Purkinje cell (primary cell): ENCODE data around the gene THG1L. TPM values are rescaled to one million over a fixed set of nuclear protein-coding genes. Genes with fewer than 3 reads are reported as not detected.

Experiments used
- polyA plus RNA-seq: library from polyadenylated mRNA; unstranded; fragments of >200 nt; fragmentation: Nextera tagmentation; gene quantifications from 2 replicates; pipeline ENCODE4 v1.2.1, GENCODE V29; 2014

THG1L gene
- 6.2 and 8.4 TPM in 2 replicates for polyA plus RNA-seq

DNA sequence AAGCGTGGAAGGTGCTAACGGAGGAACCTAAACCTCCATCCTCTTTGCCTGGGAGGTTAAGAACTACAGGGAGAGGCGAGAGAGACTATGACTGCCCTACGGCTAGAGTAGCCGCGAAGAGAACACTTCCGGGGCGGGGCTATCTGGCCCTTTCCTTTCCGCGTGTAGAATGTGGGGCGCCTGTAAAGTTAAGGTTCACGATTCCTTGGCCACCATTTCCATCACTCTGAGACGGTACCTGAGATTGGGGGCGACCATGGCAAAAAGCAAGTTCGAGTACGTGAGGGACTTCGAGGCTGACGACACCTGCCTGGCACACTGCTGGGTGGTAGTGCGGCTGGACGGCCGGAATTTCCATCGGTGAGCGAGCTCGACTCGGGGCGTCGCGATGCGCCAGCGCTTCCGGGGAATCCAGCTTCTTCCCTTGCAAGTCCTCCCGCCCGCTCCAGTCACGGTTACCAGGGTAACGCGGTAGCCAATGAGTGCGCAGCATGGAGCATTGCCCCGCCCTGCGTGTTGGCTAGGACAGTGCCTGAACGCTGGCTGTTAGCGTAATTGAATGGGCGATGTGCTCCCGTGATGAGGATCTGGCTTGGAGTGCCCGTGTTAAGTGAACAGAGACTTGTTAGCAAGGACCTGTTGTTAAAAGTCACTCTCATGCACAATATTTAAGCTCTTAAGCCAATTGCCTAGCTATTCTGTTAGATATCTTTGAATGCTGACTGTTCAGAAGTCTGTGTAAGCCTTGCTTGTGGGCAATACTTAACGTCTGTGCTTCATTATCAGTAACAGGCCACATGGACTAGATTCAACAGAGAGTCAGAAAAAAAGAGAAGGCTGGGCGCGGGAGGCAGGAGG, at the start of gene THG1L:
TSS of gene THG1L (plus strand) at position 149 of the 858 bp plus-strand sequence. CDS start at position 170, 21 bp downstream.

DNA sequence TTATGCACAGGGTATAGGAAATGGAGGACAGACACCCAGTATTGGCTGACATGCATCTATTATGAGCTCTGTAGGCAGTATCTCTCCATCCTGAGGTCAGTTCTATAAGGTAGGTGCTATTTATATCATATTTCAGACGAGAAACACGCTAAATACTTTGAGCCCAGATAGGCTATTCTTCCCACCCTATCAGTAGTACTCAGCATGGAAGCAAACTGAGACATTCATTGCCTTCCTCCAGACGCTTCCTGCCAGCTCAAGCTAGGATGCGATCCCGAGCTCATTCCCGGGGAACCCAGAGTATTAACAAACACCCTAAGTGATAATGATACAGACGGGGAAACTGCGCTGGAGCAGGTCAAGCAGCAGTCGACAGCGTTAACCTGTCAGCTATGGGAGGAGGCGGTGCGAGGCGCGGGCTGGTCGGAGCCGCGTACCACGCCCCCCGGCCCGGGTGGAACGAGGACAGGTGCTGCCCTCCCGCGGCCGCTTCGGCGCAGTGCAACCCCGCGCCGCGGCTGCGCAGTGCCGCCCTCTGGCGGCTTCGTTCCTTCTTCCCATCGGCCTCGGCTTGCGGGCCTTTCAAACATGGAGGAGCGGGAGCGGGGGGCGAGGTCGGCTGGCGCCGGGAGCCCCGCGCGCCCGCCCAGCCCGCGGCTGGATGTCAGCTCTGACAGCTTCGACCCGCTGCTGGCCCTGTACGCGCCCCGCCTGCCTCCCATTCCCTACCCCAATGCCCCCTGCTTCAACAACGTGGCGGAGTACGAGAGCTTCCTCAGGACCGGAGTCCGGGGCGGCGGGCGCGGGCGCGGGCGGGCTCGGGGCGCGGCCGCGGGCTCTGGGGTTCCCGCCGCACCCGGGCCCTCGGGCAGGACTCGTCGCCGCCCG, 12.2 kb downstream of the THG1L start, which contains the start of gene LSM11:
TSS of gene LSM11 (plus strand) at position 550 of the 888 bp plus-strand sequence. CDS start at position 589, 39 bp downstream.

Other genes starting within 250 kb of the THG1L start
- 2.9 and 4.6 TPM in 2 replicates for gene ADAM19, start 155.6 kb upstream of the THG1L start, polyA plus RNA-seq
- gene SOX30, start 79.0 kb upstream of the THG1L start, polyA plus RNA-seq: 0.95 TPM in 1 of 2 replicates, not detected in the other
- not detected in 2 replicates for gene C5orf52, start 59.9 kb upstream of the THG1L start, polyA plus RNA-seq
- 7.9 and 12.3 TPM in 2 replicates for gene LSM11, start 12.3 kb downstream of the THG1L start, polyA plus RNA-seq
- 57.7 and 67.5 TPM in 2 replicates for gene CLINT1, start 127.7 kb downstream of the THG1L start, polyA plus RNA-seq